Gastrocnemius medialis (tissue), 4 donors: ENCODE results near the gene AKAP3. TPM values are rescaled to one million over a fixed set of nuclear protein-coding genes. Genes with fewer than 3 reads are reported as not detected.

Experiments used
- ATAC-seq, 2 donors: fragments of 150-250 bp; one replicate each; pipeline ENCODE4 v1.9.1; 2016
- DNase-seq, 2 donors: peaks; one replicate each; pipeline ENCODE4 v3.0.0-alpha.2; 2019
- H3K27ac ChIP-seq, 4 donors: fragments of 200-600 bp; sonication (generic); 1 replicate in 1 of 4; 2 replicates in 3 of 4; pipeline ENCODE4 v1.5.1; 2016 to 2018; ENCODE audit warnings: mild to moderate bottlenecking in 2 of 4, moderate library complexity in 1 of 4
- H3K27me3 ChIP-seq, 3 donors: fragments of 200-600 bp; sonication (generic) in 2 of 3; 1 replicate in 1 of 3; 2 replicates in 2 of 3; pipeline versions ENCODE4 v1.5.1 to v1.6.0; 2016 to 2019; ENCODE audit warnings: mild to moderate bottlenecking in 1 of 3, moderate library complexity in 1 of 3
- H3K36me3 ChIP-seq, 2 donors: fragments of 200-600 bp; sonication (generic) in 1 of 2; one replicate each; pipeline ENCODE4 v1.5.1; 2017 to 2018
- H3K4me1 ChIP-seq, 2 donors: fragments of 200-600 bp; sonication (generic) in 1 of 2; one replicate each; pipeline ENCODE4 v1.5.1; 2016 to 2017; ENCODE audit warnings: mild to moderate bottlenecking in 2 of 2
- H3K4me3 ChIP-seq, 4 donors: fragments of 200-600 bp; sonication (generic) in 3 of 4; 1 replicate in 1 of 4; 2 replicates in 3 of 4; pipeline ENCODE4 v1.5.1; 2016 to 2019; ENCODE audit warnings: mild to moderate bottlenecking in 2 of 4
- H3K9me3 ChIP-seq, 3 donors: fragments of 200-600 bp; sonication (generic) in 2 of 3; 1 replicate in 1 of 3; 2 replicates in 2 of 3; pipeline ENCODE4 v1.5.1; 2016 to 2019
- CTCF ChIP-seq, 5 experiments: fragments of 450-650 bp in 3 of 5; fragments of 200-600 bp in 2 of 5; sonication (generic) in 2 of 5; IDR thresholded peaks in 4 of 5; conservative IDR thresholded peaks in 1 of 5; 1 replicate in 4 of 5; 2 replicates in 1 of 5; pipeline ENCODE4 v1.5.1; 2016 to 2019; ENCODE audit warnings: antibody characterized with exemption in 5 of 5, mild to moderate bottlenecking in 3 of 5, moderate library complexity in 3 of 5
- POLR2A ChIP-seq, 2 donors: fragments of 450-650 bp; IDR thresholded peaks; one replicate each; pipeline ENCODE4 v1.6.1; 2017; ENCODE audit warnings: antibody characterized with exemption in 2 of 2, mild to moderate bottlenecking in 2 of 2, moderate library complexity in 2 of 2
- in situ Hi-C, 4 donors: fragments of 200-750 bp; cut with MboI; loops; one replicate each; pipeline versions ENCODE4 v1.15.0 to v1.8.0; 2017; ENCODE audit warnings: low sequenced_read_pairs in 4 of 4
- intact Hi-C: fragments of 100-400 bp; cut with DNase I; formaldehyde crosslinking; loops from one replicate; pipeline ENCODE4 v1.15.1; 2023; ENCODE audit warnings: low total_unique reads
- total RNA-seq, 4 donors: library from RNA; depleted of rRNA; stranded (reverse); fragments of >200 nt; gene quantifications; one replicate each; pipeline versions ENCODE4 v1.1.0 to v1.2.3, GENCODE V29; 2016

AKAP3 gene
- total RNA-seq, 4 donors from 2014 or later: 0.27 to 1.7 (median 0.71) TPM

DNA sequence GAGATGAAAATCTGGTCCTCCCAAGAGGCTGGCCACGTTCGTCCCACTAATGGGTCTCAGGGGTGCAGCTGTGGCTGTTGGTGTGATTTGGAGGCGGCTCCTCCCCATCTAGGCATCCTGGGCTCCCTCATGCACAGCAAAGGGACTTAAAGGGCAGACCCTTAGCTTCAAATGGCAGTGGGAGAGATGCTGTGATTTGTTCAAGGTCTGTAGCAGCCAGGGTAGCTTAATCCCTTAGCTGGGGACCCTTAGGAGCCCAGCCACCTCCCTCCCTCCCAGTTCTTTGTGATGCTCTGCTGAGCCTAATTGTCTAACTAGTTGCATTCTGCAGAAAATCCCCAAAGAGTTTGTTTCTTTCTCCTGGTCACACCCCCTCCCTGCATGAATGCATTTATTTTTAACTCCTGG is 68.6 kb downstream of the AKAP3 start:
- no peaks in the 10 kb centered on the region for H3K36me3 ChIP-seq
- H3K27me3 ChIP-seq: peaks cover 0 to 4% (median 2%) of the 10 kb centered on the region in 3 donors
- TF ChIP-seq CTCF (IDR thresholded peaks at IDR 0.05 in 4 of 5, conservative IDR thresholded peaks at IDR 0.05 in 1 of 5) (no peak), POLR2A (IDR thresholded peaks at IDR 0.05) (no peak)
- H3K27ac ChIP-seq: no peak overlapping the region
- DNase-seq: no peak
- no peak for ATAC-seq
- no peaks in the 10 kb centered on the region for H3K9me3 ChIP-seq
- H3K4me3 ChIP-seq: no peak overlapping the region
- in situ Hi-C loops (no loop called here), intact Hi-C loops (no loop called here)
- H3K4me1 ChIP-seq: no peaks in the 10 kb centered on the region

- ATAC-seq (no peak), DNase-seq (no peak)
- no peak overlapping the region for H3K4me3 ChIP-seq
- TF ChIP-seq POLR2A (IDR thresholded peaks at IDR 0.05) (no peak), CTCF (IDR thresholded peaks at IDR 0.05 in 4 of 5, conservative IDR thresholded peaks at IDR 0.05 in 1 of 5) (no peak)
- in situ Hi-C loops: no loop called here
- H3K4me1 ChIP-seq: no peaks in the 10 kb centered on the region
- peaks cover 0 to 4% (median 2%) of the 10 kb centered on the region in 3 donors for H3K27me3 ChIP-seq
- no peaks in the 10 kb centered on the region for H3K36me3 ChIP-seq
- H3K9me3 ChIP-seq: no peaks in the 10 kb centered on the region
- intact Hi-C loops: no loop called here
- no peak overlapping the region for H3K27ac ChIP-seq
Observed at GRCh38 chr12:4579305-4580102, 69.3 kb downstream of the AKAP3 start.

DNA sequence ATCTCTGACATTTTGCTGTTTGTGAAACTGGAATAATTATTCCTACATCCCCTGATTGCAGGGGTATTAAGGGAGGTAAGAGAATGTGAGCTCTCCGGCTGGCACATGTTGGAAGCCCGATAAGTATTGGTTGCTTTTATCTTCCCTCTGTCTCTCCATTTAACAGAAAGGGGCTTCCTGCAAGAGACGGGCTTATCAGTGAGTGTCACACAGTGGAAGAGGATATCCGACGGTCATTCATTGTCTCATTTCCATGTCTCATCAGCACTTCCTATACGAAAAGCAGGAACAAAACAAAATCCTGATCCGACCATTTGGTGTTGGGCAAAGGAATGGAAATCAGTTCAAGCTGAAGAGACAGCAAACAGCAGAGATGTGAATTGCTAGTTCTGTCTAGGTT is 76.2 kb downstream of the AKAP3 start:
- no peak for ATAC-seq
- TF ChIP-seq CTCF (IDR thresholded peaks at IDR 0.05 in 4 of 5, conservative IDR thresholded peaks at IDR 0.05 in 1 of 5) (no peak), POLR2A (IDR thresholded peaks at IDR 0.05) (no peak)
- no peaks in the 10 kb centered on the region for H3K36me3 ChIP-seq
- H3K4me3 ChIP-seq: no peak overlapping the region
- DNase-seq: no peak
- peaks cover 0 to 2% (median 0%) of the 10 kb centered on the region in 3 donors for H3K27me3 ChIP-seq
- no peaks in the 10 kb centered on the region for H3K4me1 ChIP-seq
- intact Hi-C loops (no loop called here), in situ Hi-C loops (no loop called here)
- H3K27ac ChIP-seq: no peak overlapping the region
- H3K9me3 ChIP-seq: no peaks in the 10 kb centered on the region

DNA sequence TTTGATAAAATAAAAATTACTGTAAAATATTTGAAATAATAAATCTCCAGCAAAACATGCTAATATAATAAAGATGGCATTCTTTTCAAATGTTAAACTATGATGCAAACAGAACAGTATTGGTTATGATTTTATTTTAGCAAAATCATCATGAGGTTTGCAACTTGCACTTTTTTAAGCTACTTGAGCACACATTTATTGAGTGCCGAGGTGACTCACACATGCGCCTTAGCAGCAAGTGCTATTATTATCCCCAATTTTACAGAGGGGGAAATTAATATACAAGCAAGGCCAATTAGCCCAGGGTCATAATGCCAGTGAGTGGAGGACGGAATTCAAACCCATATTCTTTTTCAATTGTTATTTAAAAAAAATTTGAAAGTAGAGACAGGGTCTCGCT is 79.6 kb downstream of the AKAP3 start:
- Histone ChIP-seq H3K27ac (no peak overlapping the region), H3K9me3 (no peaks in the 10 kb centered on the region), H3K4me1 (no peaks in the 10 kb centered on the region), H3K36me3 (no peaks in the 10 kb centered on the region), H3K27me3 (peaks cover 0 to 4% (median 0%) of the 10 kb centered on the region in 3 donors), H3K4me3 (no peak overlapping the region)
- intact Hi-C loops: no loop called here
- DNase-seq (no peak), ATAC-seq (no peak)
- TF ChIP-seq POLR2A (IDR thresholded peaks at IDR 0.05) (no peak), CTCF (IDR thresholded peaks at IDR 0.05 in 4 of 5, conservative IDR thresholded peaks at IDR 0.05 in 1 of 5) (no peak)
- in situ Hi-C loops: no loop called here
